Sigmoid colon (tissue), 3 donors: ENCODE results near the gene IGLL1.
"Not testable (repeated sequence)": the region's sequence is repeated elsewhere in the genome, so short reads cannot be mapped to it uniquely, and the experiment has no call there.

Source experiments
- POLR2A ChIP-seq, 2 donors: fragments of 450-650 bp; IDR thresholded peaks; one replicate each; pipeline ENCODE4 v1.6.1; 2016; ENCODE audit warnings: antibody characterized with exemption in 2 of 2, mild to moderate bottlenecking in 2 of 2, moderate library complexity in 2 of 2
- TF ChIP-seq, protein P1 (sequence below), 4 experiments: fragments of 450-650 bp in 3 of 4; fragments of 200-600 bp in 1 of 4; IDR thresholded peaks; one replicate each; pipeline ENCODE4 v1.5.1; 2016 to 2019; ENCODE audit warnings: antibody characterized with exemption in 4 of 4, mild to moderate bottlenecking in 3 of 4, moderate library complexity in 2 of 4

DNA sequence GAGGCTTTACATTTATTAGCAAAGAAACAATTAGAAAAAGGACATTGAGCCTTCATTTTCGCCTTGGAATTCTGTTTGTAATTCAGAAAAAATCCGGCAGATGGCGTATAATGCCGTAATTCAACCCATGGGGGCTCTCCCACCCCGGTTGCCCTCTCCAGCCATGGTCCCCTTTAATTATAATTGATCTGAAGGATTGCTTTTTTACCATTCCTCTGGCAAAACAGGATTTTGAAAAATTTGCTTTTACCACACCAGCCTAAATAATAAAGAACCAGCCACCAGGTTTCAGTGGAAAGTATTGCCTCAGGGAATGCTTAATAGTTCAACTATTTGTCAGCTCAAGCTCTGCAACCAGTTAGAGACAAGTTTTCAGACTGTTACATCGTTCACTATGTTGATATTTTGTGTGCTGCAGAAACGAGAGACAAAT lies 38.2 kb downstream of the IGLL1 start:
- TF ChIP-seq, protein P1, sequence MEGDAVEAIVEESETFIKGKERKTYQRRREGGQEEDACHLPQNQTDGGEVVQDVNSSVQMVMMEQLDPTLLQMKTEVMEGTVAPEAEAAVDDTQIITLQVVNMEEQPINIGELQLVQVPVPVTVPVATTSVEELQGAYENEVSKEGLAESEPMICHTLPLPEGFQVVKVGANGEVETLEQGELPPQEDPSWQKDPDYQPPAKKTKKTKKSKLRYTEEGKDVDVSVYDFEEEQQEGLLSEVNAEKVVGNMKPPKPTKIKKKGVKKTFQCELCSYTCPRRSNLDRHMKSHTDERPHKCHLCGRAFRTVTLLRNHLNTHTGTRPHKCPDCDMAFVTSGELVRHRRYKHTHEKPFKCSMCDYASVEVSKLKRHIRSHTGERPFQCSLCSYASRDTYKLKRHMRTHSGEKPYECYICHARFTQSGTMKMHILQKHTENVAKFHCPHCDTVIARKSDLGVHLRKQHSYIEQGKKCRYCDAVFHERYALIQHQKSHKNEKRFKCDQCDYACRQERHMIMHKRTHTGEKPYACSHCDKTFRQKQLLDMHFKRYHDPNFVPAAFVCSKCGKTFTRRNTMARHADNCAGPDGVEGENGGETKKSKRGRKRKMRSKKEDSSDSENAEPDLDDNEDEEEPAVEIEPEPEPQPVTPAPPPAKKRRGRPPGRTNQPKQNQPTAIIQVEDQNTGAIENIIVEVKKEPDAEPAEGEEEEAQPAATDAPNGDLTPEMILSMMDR (IDR thresholded peaks at IDR 0.05), result peak; percentile 5 to 67 (median 38)
- TF ChIP-seq POLR2A (IDR thresholded peaks at IDR 0.05), result not testable (repeated sequence)
